CD14-positive monocyte (primary cell): ENCODE data around the gene GPR143. TPM values are rescaled to one million over a fixed set of nuclear protein-coding genes. Genes with fewer than 3 reads are reported as not detected.

Experiments used
- DNase-seq, 3 donors: peaks; one replicate each; pipeline ENCODE4 v3.0.0-alpha.2; 2011 to 2022
- H2AFZ ChIP-seq: 2 replicates; pipeline ENCODE4 v1.6.0; 2012; ENCODE audit warnings: mild to moderate bottlenecking, low read depth, low read length, inconsistent platforms; ENCODE audit not compliant: insufficient read depth, poor library complexity, severe bottlenecking
- H3K27ac ChIP-seq, 2 donors: 1 replicate in 1 of 2; 2 replicates in 1 of 2; pipeline ENCODE4 v1.5.1; 2012 to 2013; ENCODE audit warnings: low read length in 2 of 2, control low read depth in 1 of 2, inconsistent platforms in 1 of 2, low read depth in 1 of 2, mild to moderate bottlenecking in 1 of 2
- H3K27me3 ChIP-seq, 2 donors: one replicate each; pipeline versions ENCODE4 v1.6.0 to v1.6.1; 2011 to 2013; ENCODE audit warnings: low read length in 2 of 2; ENCODE audit not compliant: control insufficient read depth in 2 of 2, insufficient read depth in 2 of 2
- H3K36me3 ChIP-seq, 2 donors: replicated peaks in 1 of 2; 1 replicate in 1 of 2; 2 replicates in 1 of 2; pipeline versions ENCODE4 v1.5.1 to v1.6.1; 2012 to 2013; ENCODE audit warnings: low read length in 2 of 2, control low read depth in 1 of 2, inconsistent platforms in 1 of 2, mild to moderate bottlenecking in 1 of 2; ENCODE audit not compliant: insufficient read depth in 2 of 2, control insufficient read depth in 1 of 2
- H3K4me1 ChIP-seq, 2 donors: 1 replicate in 1 of 2; 2 replicates in 1 of 2; pipeline versions ENCODE4 v1.5.1 to v1.6.1; 2012 to 2013; ENCODE audit warnings: low read length in 2 of 2, control low read depth in 1 of 2, inconsistent platforms in 1 of 2, mild to moderate bottlenecking in 1 of 2, moderate library complexity in 1 of 2; ENCODE audit not compliant: insufficient read depth in 2 of 2, control insufficient read depth in 1 of 2
- H3K4me2 ChIP-seq: replicated peaks from 2 replicates; pipeline ENCODE3; 2012; ENCODE audit warnings: low read length, moderate library complexity, mild to moderate bottlenecking; ENCODE audit not compliant: poor library complexity, severe bottlenecking; ENCODE audit errors: extremely low read depth
- H3K4me3 ChIP-seq, 3 experiments: fragments of 200-600 bp in 1 of 3; sonication (generic) in 1 of 3; replicated peaks in 1 of 3; 1 replicate in 2 of 3; 2 replicates in 1 of 3; pipeline ENCODE4 v1.5.1; 2011 to 2013; ENCODE audit warnings: low read length in 3 of 3, mild to moderate bottlenecking in 3 of 3, control low read depth in 2 of 3, low read depth in 2 of 3, inconsistent platforms in 1 of 3, moderate library complexity in 1 of 3
- H3K79me2 ChIP-seq: 2 replicates; pipeline ENCODE4 v1.6.0; 2012; ENCODE audit warnings: mild to moderate bottlenecking, control low read depth, inconsistent platforms, low read length, moderate library complexity; ENCODE audit not compliant: insufficient read depth
- H3K9ac ChIP-seq: 2 replicates; pipeline ENCODE4 v1.6.0; 2017; ENCODE audit warnings: low read length, mild to moderate bottlenecking; ENCODE audit not compliant: insufficient read depth, poor library complexity, severe bottlenecking
- H3K9me3 ChIP-seq, 2 donors: replicated peaks in 1 of 2; 1 replicate in 1 of 2; 2 replicates in 1 of 2; pipeline versions ENCODE4 v1.5.1 to v1.6.1; 2012 to 2013; ENCODE audit warnings: low read length in 2 of 2, control low read depth in 1 of 2; ENCODE audit not compliant: control insufficient read depth in 1 of 2, insufficient read depth in 1 of 2
- H4K20me1 ChIP-seq: 2 replicates; pipeline ENCODE4 v1.6.0; 2012; ENCODE audit warnings: mild to moderate bottlenecking, low read length, control low read depth, moderate library complexity; ENCODE audit not compliant: insufficient read depth
- H3K27ac Mint-ChIP-seq, 7 donors: one replicate each; pipeline ENCODE4 v1.8.0; 2020; ENCODE audit warnings: mild to moderate bottlenecking in 7 of 7, mixed read lengths in 7 of 7, moderate library complexity in 6 of 7, inconsistent platforms in 2 of 7
- H3K27me3 Mint-ChIP-seq, 3 donors: one replicate each; pipeline ENCODE4 v1.8.0; 2021 to 2022; ENCODE audit warnings: low read depth in 3 of 3, mild to moderate bottlenecking in 3 of 3, mixed read lengths in 3 of 3, moderate library complexity in 3 of 3, inconsistent platforms in 1 of 3
- H3K36me3 Mint-ChIP-seq, 2 donors: one replicate each; pipeline ENCODE4 v1.8.0; 2020; ENCODE audit warnings: mixed read lengths in 2 of 2, inconsistent platforms in 1 of 2, mild to moderate bottlenecking in 1 of 2
- H3K4me1 Mint-ChIP-seq: one replicate; pipeline ENCODE4 v1.8.0; 2020; ENCODE audit warnings: mild to moderate bottlenecking, mixed read lengths
- H3K4me3 Mint-ChIP-seq, 2 donors: one replicate each; pipeline ENCODE4 v1.8.0; 2020; ENCODE audit warnings: mild to moderate bottlenecking in 2 of 2, mixed read lengths in 2 of 2, moderate library complexity in 1 of 2
- H3K9me3 Mint-ChIP-seq, 7 donors: one replicate each; pipeline ENCODE4 v1.8.0; 2020 to 2022; ENCODE audit warnings: mixed read lengths in 7 of 7, mild to moderate bottlenecking in 6 of 7, moderate library complexity in 6 of 7, inconsistent platforms in 2 of 7
- CTCF ChIP-seq: fragments of 200-600 bp; IDR thresholded peaks from one replicate; pipeline ENCODE4 v1.8.0; 2022; ENCODE audit warnings: antibody characterized with exemption, mild to moderate bottlenecking
- WGBS: methylation state at CpG from one replicate; pipeline ENCODE4 v1.1.5; 2013; ENCODE audit warnings: missing lambda C conversion rate; ENCODE audit not compliant: insufficient coverage; 5-methylcytosine and 5-hydroxymethylcytosine counted together
- intact Hi-C, 2 donors: fragments of 100-400 bp; cut with micrococcal nuclease; formaldehyde crosslinking; loops; one replicate each; pipeline versions ENCODE4 v1.15.0 to v1.15.1; 2023
- polyA plus RNA-seq, 3 donors: library from polyadenylated mRNA; depleted of rRNA in 1 of 3; unstranded in 2 of 3; stranded (reverse) in 1 of 3; fragments of 300-500 nt in 2 of 3; fragments of >200 nt in 1 of 3; fragmentation: Illumina TruSeq in 2 of 3; gene quantifications; 1 replicate in 2 of 3; 2 replicates in 1 of 3; pipeline ENCODE4 v1.2.3, GENCODE V29; 2012 to 2021

Gene GPR143
- polyA plus RNA-seq, 3 donors: not detected

- no peak overlapping the region for H2AFZ ChIP-seq
- H3K4me3 ChIP-seq: no peak overlapping the region
- Mint-ChIP-seq H3K4me3 (no peak overlapping the region), H3K9me3 (no peaks in the 10 kb centered on the region), H3K27me3 (peaks cover 0 to 4% (median 0%) of the 10 kb centered on the region in 3 donors), H3K36me3 (peaks cover 71 to 83% of the 10 kb centered on the region in 2 donors), H3K4me1 (no peaks in the 10 kb centered on the region), H3K27ac (no peak overlapping the region)
- H4K20me1 ChIP-seq: no peaks in the 10 kb centered on the region
- DNase-seq: no peak
- intact Hi-C loops: no loop called here
- H3K27ac ChIP-seq: no peak overlapping the region
- H3K9me3 ChIP-seq: no peaks in the 10 kb centered on the region
- TF ChIP-seq CTCF: no peak
- no peak overlapping the region for H3K4me2 ChIP-seq
- WGBS: 100% methylated on average over 3 of the region's 12 CpGs
- H3K79me2 ChIP-seq: no peaks in the 10 kb centered on the region
- H3K9ac ChIP-seq: no peak overlapping the region
- H3K27me3 ChIP-seq: no peaks in the 10 kb centered on the region
- H3K36me3 ChIP-seq: peaks cover 76 to 94% of the 10 kb centered on the region in 2 donors
- no peaks in the 10 kb centered on the region for H3K4me1 ChIP-seq
Measured at GRCh38 chrX:9693307-9694001, 72.2 kb downstream of the GPR143 start.

GRCh38 chrX:9690046-9690445, 75.6 kb downstream of the GPR143 start:
- peaks cover 69 to 85% of the 10 kb centered on the region in 2 donors for H3K36me3 Mint-ChIP-seq
- 80% methylated on average over 1 of the region's 5 CpGs for WGBS
- no peak overlapping the region for H3K9ac ChIP-seq
- H3K27ac ChIP-seq: no peak overlapping the region
- H3K27ac Mint-ChIP-seq: peak overlapping the region in 1 of 7 donors; percentile 65
- H3K4me2 ChIP-seq: no peak overlapping the region
- TF ChIP-seq CTCF: no peak
- peaks cover 0 to 11% (median 0%) of the 10 kb centered on the region in 3 donors for H3K27me3 Mint-ChIP-seq
- H3K9me3 ChIP-seq: no peaks in the 10 kb centered on the region
- peaks cover 63 to 94% of the 10 kb centered on the region in 2 donors for H3K36me3 ChIP-seq
- intact Hi-C loops: no loop called here
- no peaks in the 10 kb centered on the region for H3K4me1 ChIP-seq
- H3K9me3 Mint-ChIP-seq: no peaks in the 10 kb centered on the region
- no peak overlapping the region for H3K4me3 Mint-ChIP-seq
- no peaks in the 10 kb centered on the region for H3K79me2 ChIP-seq
- DNase-seq: no peak
- no peak overlapping the region for H3K4me3 ChIP-seq
- no peaks in the 10 kb centered on the region for H3K27me3 ChIP-seq
- no peaks in the 10 kb centered on the region for H3K4me1 Mint-ChIP-seq
- H2AFZ ChIP-seq: no peak overlapping the region
- H4K20me1 ChIP-seq: peaks cover 4% of the 10 kb centered on the region
